ENCODE results near the gene FAM76A. TPM values are rescaled to one million over a fixed set of nuclear protein-coding genes. Genes with fewer than 3 reads are reported as not detected.

The FAM76A gene
- 5.4 to 7.7 TPM (median 6.7 TPM) in 5 replicates for total RNA-seq (2022; extraction: Qiagen RNA extraction)

GRCh38 chr1:27725374-27726172, at the start of gene FAM76A:
Gene FAM76A (plus strand): TSS chr1:27725961. CDS start chr1:27726081, 120 bp downstream.

DNA sequence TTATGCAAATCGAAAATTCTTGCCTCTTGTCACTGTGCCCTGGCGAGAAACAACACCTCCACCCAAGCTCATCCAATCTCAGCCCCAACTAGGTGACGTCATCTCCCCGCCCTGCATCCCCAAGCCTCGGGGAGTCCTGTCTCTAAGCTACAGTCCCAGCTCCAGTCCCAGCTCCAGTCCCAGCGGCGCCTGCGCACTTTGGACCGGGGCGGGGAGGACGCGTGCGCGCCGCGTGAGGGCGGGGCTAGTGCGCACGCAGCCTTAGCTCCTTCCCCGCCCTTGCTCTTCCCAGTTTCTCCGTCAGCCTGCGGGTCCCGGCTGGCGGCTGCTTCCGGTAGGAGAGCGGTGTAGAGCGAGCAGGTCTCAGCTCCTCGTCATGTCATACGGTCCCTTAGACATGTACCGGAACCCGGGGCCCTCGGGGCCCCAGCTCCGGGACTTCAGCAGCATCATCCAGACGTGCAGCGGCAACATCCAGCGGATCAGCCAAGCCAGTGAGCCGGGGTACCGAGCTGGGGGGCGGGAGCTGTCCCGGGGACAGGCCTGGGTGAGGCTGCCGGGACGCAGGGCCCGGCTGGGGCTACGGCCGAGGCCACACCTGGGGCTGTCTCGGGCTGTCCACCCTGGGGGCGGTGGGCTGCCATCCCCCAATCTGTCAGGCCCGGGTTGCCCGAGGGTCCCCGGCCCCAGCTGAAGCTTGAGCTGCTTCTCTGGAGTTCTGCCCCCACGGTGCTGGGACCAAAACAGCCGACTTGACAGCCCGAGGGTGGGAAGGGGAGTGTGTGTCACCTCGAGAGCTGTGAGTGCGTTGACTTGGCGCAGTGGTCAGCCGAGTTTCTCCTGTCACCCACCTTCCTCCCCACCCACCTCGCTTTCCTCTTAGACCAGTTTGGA, 47.4 kb downstream of the FAM76A start, which contains the start of gene STX12:
Gene STX12, plus strand, starts transcription at position 288 of the 894 bp plus-strand sequence. Its CDS starts 89 bp downstream, at position 377.

Other genes starting within 250 kb of the FAM76A start
- gene WASF2, start 235.8 kb upstream of the FAM76A start, total RNA-seq (2022; extraction: Qiagen RNA extraction), result 45.0 to 58.6 TPM (median 53.3 TPM) in 5 replicates
- 12.3 to 22.9 TPM (median 21.1 TPM) in 5 replicates for gene AHDC1, start 121.8 kb upstream of the FAM76A start, total RNA-seq (2022; extraction: Qiagen RNA extraction)
- not detected in 5 replicates for gene FGR, start 90.8 kb upstream of the FAM76A start, total RNA-seq (2022; extraction: Qiagen RNA extraction)
- gene IFI6, start 53.8 kb upstream of the FAM76A start, total RNA-seq (2022; extraction: Qiagen RNA extraction), result 9.0 to 13.8 TPM (median 12.1 TPM) in 5 replicates
- gene STX12, start 47.3 kb downstream of the FAM76A start, total RNA-seq (2022; extraction: Qiagen RNA extraction), result 8.1 to 9.3 TPM (median 8.6 TPM) in 5 replicates
- 33.0 to 40.8 TPM (median 37.6 TPM) in 5 replicates for gene PPP1R8, start 104.8 kb downstream of the FAM76A start, total RNA-seq (2022; extraction: Qiagen RNA extraction)
- gene THEMIS2, start 146.6 kb downstream of the FAM76A start, total RNA-seq (2022; extraction: Qiagen RNA extraction), result 0.56 to 1.2 TPM (median 0.79 TPM) in 5 replicates
- gene RPA2, start 188.6 kb downstream of the FAM76A start, total RNA-seq (2022; extraction: Qiagen RNA extraction), result 35.2 to 37.7 TPM (median 35.5 TPM) in 5 replicates
- 1.0 to 1.5 TPM (median 1.2 TPM) in 5 replicates for gene SMPDL3B, start 209.0 kb downstream of the FAM76A start, total RNA-seq (2022; extraction: Qiagen RNA extraction)
- 4.3 to 5.9 TPM (median 5.6 TPM) in 5 replicates for gene XKR8, start 234.0 kb downstream of the FAM76A start, total RNA-seq (2022; extraction: Qiagen RNA extraction)

Data from A549 treated with Mapracorat at 1 μM for 4 hours (cell line).